KMS-11 (cell line): Measurements from ENCODE around the gene POLN.

Source experiments
- H2AFZ ChIP-seq: fragments of 200-600 bp; sonication (generic); 2 replicates; pipeline ENCODE4 v1.6.1; 2016; ENCODE audit warnings: antibody characterized with exemption, mixed run types, low read depth
- H3K27ac ChIP-seq: fragments of 200-600 bp; sonication (generic); 2 replicates; pipeline ENCODE4 v1.6.1; 2016; ENCODE audit warnings: mild to moderate bottlenecking, mixed run types
- H3K27me3 ChIP-seq: fragments of 200-600 bp; sonication (generic); 2 replicates; pipeline ENCODE4 v1.6.1; 2017; ENCODE audit warnings: mild to moderate bottlenecking, low read depth, mixed run types, moderate library complexity; ENCODE audit not compliant: insufficient read depth
- H3K36me3 ChIP-seq: fragments of 200-600 bp; sonication (generic); 2 replicates; pipeline ENCODE4 v1.6.1; 2017; ENCODE audit warnings: mild to moderate bottlenecking, mixed run types; ENCODE audit not compliant: insufficient read depth
- H3K4me1 ChIP-seq: fragments of 200-600 bp; sonication (generic); 2 replicates; pipeline ENCODE4 v1.6.1; 2016; ENCODE audit warnings: mild to moderate bottlenecking, low read depth, mixed run types; ENCODE audit not compliant: poor library complexity, severe bottlenecking
- H3K4me2 ChIP-seq: fragments of 200-600 bp; sonication (generic); 2 replicates; pipeline ENCODE4 v1.7.0; 2016; ENCODE audit warnings: mild to moderate bottlenecking, mixed run types
- H3K4me3 ChIP-seq: fragments of 200-600 bp; sonication (generic); IDR thresholded peaks from 2 replicates; pipeline ENCODE4 v1.6.1; 2017; ENCODE audit warnings: low read depth, low read length, mixed read lengths; ENCODE audit not compliant: insufficient read depth
- H3K79me2 ChIP-seq: fragments of 200-600 bp; sonication (generic); 2 replicates; pipeline ENCODE4 v1.6.1; 2016; ENCODE audit warnings: low read depth, mixed run types; ENCODE audit not compliant: insufficient read depth
- H3K9ac ChIP-seq: fragments of 200-600 bp; sonication (generic); 2 replicates; pipeline ENCODE4 v1.6.1; 2016; ENCODE audit warnings: mild to moderate bottlenecking, mixed run types
- H4K20me1 ChIP-seq: fragments of 200-600 bp; sonication (generic); 2 replicates; pipeline ENCODE4 v1.6.1; 2016; ENCODE audit warnings: mild to moderate bottlenecking, mixed run types; ENCODE audit not compliant: insufficient read depth
- CTCF ChIP-seq: fragments of 200-600 bp; sonication (generic); conservative IDR thresholded peaks from 2 replicates; pipeline ENCODE4 v1.6.1; 2017; ENCODE audit warnings: low read depth, mild to moderate bottlenecking, antibody characterized with exemption, low read length, moderate library complexity, mixed read lengths

Gene POLN

GRCh38 chr4:2071252-2071911 is 170.5 kb downstream of the POLN start:
- no peaks in the 10 kb centered on the region for H3K27me3 ChIP-seq
- no peak overlapping the region for H3K9ac ChIP-seq
- H3K4me2 ChIP-seq = no peak overlapping the region
- H4K20me1 ChIP-seq = no peaks in the 10 kb centered on the region
- H3K4me1 ChIP-seq = no peaks in the 10 kb centered on the region
- no peak overlapping the region for H3K4me3 ChIP-seq
- no peak overlapping the region for H3K27ac ChIP-seq
- H3K79me2 ChIP-seq = no peaks in the 10 kb centered on the region
- H2AFZ ChIP-seq = no peak overlapping the region
- no peaks in the 10 kb centered on the region for H3K36me3 ChIP-seq
- TF ChIP-seq CTCF = no peak

GRCh38 chr4:2070421-2071251 is 171.3 kb downstream of the POLN start:
- no peaks in the 10 kb centered on the region for H3K36me3 ChIP-seq
- H3K4me1 ChIP-seq = no peaks in the 10 kb centered on the region
- no peaks in the 10 kb centered on the region for H4K20me1 ChIP-seq
- H3K4me3 ChIP-seq = no peak overlapping the region
- no peak overlapping the region for H3K9ac ChIP-seq
- H3K4me2 ChIP-seq = no peak overlapping the region
- H3K79me2 ChIP-seq = no peaks in the 10 kb centered on the region
- TF ChIP-seq CTCF = no peak
- H2AFZ ChIP-seq = no peak overlapping the region
- H3K27me3 ChIP-seq = no peaks in the 10 kb centered on the region
- no peak overlapping the region for H3K27ac ChIP-seq

- no peak overlapping the region for H2AFZ ChIP-seq
- TF ChIP-seq CTCF = no peak
- H3K4me1 ChIP-seq = no peaks in the 10 kb centered on the region
- H3K79me2 ChIP-seq = no peaks in the 10 kb centered on the region
- H4K20me1 ChIP-seq = no peaks in the 10 kb centered on the region
- no peak overlapping the region for H3K4me3 ChIP-seq
- H3K4me2 ChIP-seq = no peak overlapping the region
- no peaks in the 10 kb centered on the region for H3K36me3 ChIP-seq
- H3K27me3 ChIP-seq = no peaks in the 10 kb centered on the region
- H3K9ac ChIP-seq = no peak overlapping the region
- no peak overlapping the region for H3K27ac ChIP-seq
Observed at GRCh38 chr4:2069986-2070385, 171.9 kb downstream of the POLN start.

- Histone ChIP-seq H4K20me1 (no peaks in the 10 kb centered on the region), H3K4me1 (no peaks in the 10 kb centered on the region)
Observed at GRCh38 chr4:2069161-2069971, 172.6 kb downstream of the POLN start.

More at GRCh38 chr4:2069161-2069971, 172.6 kb downstream of the POLN start:
- no peak overlapping the region for H3K27ac ChIP-seq
- no peaks in the 10 kb centered on the region for H3K36me3 ChIP-seq
- no peaks in the 10 kb centered on the region for H3K79me2 ChIP-seq
- no peak overlapping the region for H2AFZ ChIP-seq
- no peak for TF ChIP-seq CTCF
- no peak overlapping the region for H3K9ac ChIP-seq
- H3K4me3 ChIP-seq = no peak overlapping the region
- no peak overlapping the region for H3K4me2 ChIP-seq
- no peaks in the 10 kb centered on the region for H3K27me3 ChIP-seq
